Panc1 (cell line): ENCODE data around the gene CFAP57.

Experiments used
- CTCF ChIP-seq: fragments of 450-650 bp; IDR thresholded peaks from 2 replicates; pipeline ENCODE4 v1.5.1; 2017; ENCODE audit warnings: mild to moderate bottlenecking
- POLR2AphosphoS5 ChIP-seq: IDR thresholded peaks from 2 replicates; pipeline ENCODE4 v1.6.1; 2012; ENCODE audit warnings: mild to moderate bottlenecking, low read depth, low read length, moderate library complexity
- REST ChIP-seq, 2 experiments: IDR thresholded peaks; 2 replicates each; pipeline ENCODE4 v1.6.1; 2011 to 2012; ENCODE audit warnings: low read depth in 2 of 2, control low read depth in 1 of 2, low read length in 1 of 2, mild to moderate bottlenecking in 1 of 2, moderate library complexity in 1 of 2; ENCODE audit not compliant: insufficient read depth in 1 of 2
- SIN3A ChIP-seq: IDR thresholded peaks from 2 replicates; pipeline ENCODE4 v1.6.1; 2012; ENCODE audit warnings: low read depth, mild to moderate bottlenecking, low read length, moderate library complexity, borderline replicate concordance; ENCODE audit not compliant: insufficient read depth
- TCF7L2 ChIP-seq: IDR thresholded peaks from 2 replicates; pipeline ENCODE4 v1.6.1; 2011; ENCODE audit warnings: mild to moderate bottlenecking, low read depth, low read length, inconsistent platforms

- TF ChIP-seq CTCF (no peak), REST (IDR thresholded peaks at IDR 0.05; ENCODE audit: insufficient read depth in 1 of 2, low read depth in 2 of 2, low read length in 1 of 2) (no peak), POLR2AphosphoS5 (no peak), SIN3A (no peak), TCF7L2 (no peak)
Observed at GRCh38 chr1:43251024-43251423, 78.9 kb downstream of the CFAP57 start.
